K562 (cell line): ENCODE results near the gene ARHGAP8. TPM values are rescaled to one million over a fixed set of nuclear protein-coding genes. Genes with fewer than 3 reads are reported as not detected.

Source experiments
- ATAC-seq: fragments of 200-7000 bp; cut with Tn5 transposase; 3 replicates; pipeline ENCODE4 v1.9.1; 2020; ENCODE audit warnings: moderate library complexity
- BruUV-seq: library from RNA; stranded (reverse); fragments of 400-500 nt; replicated peaks from 2 replicates; lab custom pipeline; 2021; lab: Mats Ljungman, UMichigan
- CTCF ChIA-PET: fragments of 300-600 bp; formaldehyde crosslinking; extraction: SDS; loops from one replicate; lab custom pipeline; 2021; ENCODE audit warnings: low intra/inter-chr PET ratio; lab: Yijun Ruan, JAX
- POLR2A ChIA-PET: fragments of 300-600, 350-650 bp; sonication (Branson Sonifier 250); formaldehyde crosslinking; extraction: SDS; loops from one replicate; lab custom pipeline; 2021; ENCODE audit warnings: antibody characterized with exemption, inconsistent platforms; lab: Yijun Ruan, JAX
- DNase-seq, 4 experiments: peaks; one replicate each; pipeline versions ENCODE4 v3.0.0 to v3.0.0-alpha.2; 2011 to 2018; ENCODE audit warnings: low spot score in 3 of 4, mixed read lengths in 3 of 4; ENCODE audit errors: extremely low read depth in 1 of 4
- FAIRE-seq: peaks from 2 replicates; lab custom pipeline; 2011; peaks lifted over from hg19 to GRCh38; lab: Jason Lieb, UNC
- H2AFZ ChIP-seq: 2 replicates; pipeline ENCODE4 v1.6.0; 2011; ENCODE audit warnings: low read depth, low read length, control low read depth, inconsistent platforms
- H3K27ac ChIP-seq: fragments of 200-600 bp; 3 replicates; pipeline ENCODE4 v1.8.0; 2011; ENCODE audit warnings: low read depth, mild to moderate bottlenecking, control low read depth, inconsistent platforms, low read length, moderate library complexity, mixed read lengths; ENCODE audit errors: extremely low read depth
- H3K27me3 ChIP-seq, 2 experiments: fragments of 300-600 bp in 1 of 2; 2 replicates in 1 of 2; 3 replicates in 1 of 2; pipeline versions ENCODE4 v1.6.0 to v1.8.0; 2011; ENCODE audit warnings: inconsistent platforms in 2 of 2, low read length in 2 of 2, mild to moderate bottlenecking in 1 of 2, mixed read lengths in 1 of 2, moderate library complexity in 1 of 2; ENCODE audit not compliant: control insufficient read depth in 2 of 2, insufficient read depth in 2 of 2
- H3K36me3 ChIP-seq: fragments of 300-600 bp; 3 replicates; pipeline ENCODE4 v1.8.0; 2011; ENCODE audit warnings: mild to moderate bottlenecking, low read length, inconsistent platforms; ENCODE audit not compliant: control insufficient read depth, insufficient read depth
- H3K4me1 ChIP-seq, 2 experiments: fragments of 200-600 bp in 1 of 2; replicated peaks in 1 of 2; 2 replicates in 1 of 2; 3 replicates in 1 of 2; pipeline versions ENCODE4 v1.5.1 to v1.8.0; 2011; ENCODE audit warnings: inconsistent platforms in 2 of 2, low read length in 2 of 2, mild to moderate bottlenecking in 1 of 2, mixed read lengths in 1 of 2, moderate library complexity in 1 of 2; ENCODE audit not compliant: control insufficient read depth in 2 of 2, insufficient read depth in 2 of 2
- H3K4me2 ChIP-seq: 2 replicates; pipeline ENCODE4 v1.6.1; 2011; ENCODE audit warnings: low read length, control low read depth, inconsistent platforms, mixed read lengths; ENCODE audit not compliant: insufficient read depth
- H3K4me3 ChIP-seq: fragments of 200-600 bp; sonication (generic), shearing (Covaris generic); 2 replicates; pipeline ENCODE4 v1.5.1; 2016; ENCODE audit warnings: control low read depth, inconsistent platforms
- H3K79me2 ChIP-seq: fragments of 200-600 bp; 3 replicates; pipeline ENCODE4 v1.8.0; 2011; ENCODE audit warnings: low read length, inconsistent platforms; ENCODE audit not compliant: control insufficient read depth, insufficient read depth
- H3K9ac ChIP-seq, 2 experiments: 2 replicates each; pipeline versions ENCODE4 v1.6.0 to v1.6.1; 2011; ENCODE audit warnings: low read depth in 2 of 2, low read length in 2 of 2, control low read depth in 1 of 2, inconsistent platforms in 1 of 2, mild to moderate bottlenecking in 1 of 2, mixed read lengths in 1 of 2; ENCODE audit not compliant: insufficient read depth in 1 of 2
- H3K9me1 ChIP-seq: one replicate; pipeline ENCODE4 v1.6.0; 2011; ENCODE audit warnings: inconsistent platforms, mild to moderate bottlenecking, low read length, moderate library complexity; ENCODE audit not compliant: control insufficient read depth, insufficient read depth
- H3K9me3 ChIP-seq: replicated peaks from 2 replicates; pipeline ENCODE4 v1.5.1; 2011; ENCODE audit warnings: low read depth, low read length, inconsistent platforms; ENCODE audit not compliant: control insufficient read depth, insufficient read depth
- H4K20me1 ChIP-seq: replicated peaks from 2 replicates; pipeline ENCODE4 v1.6.1; 2011; ENCODE audit warnings: low read length, inconsistent platforms, mixed read lengths; ENCODE audit not compliant: control insufficient read depth, insufficient read depth
- C11orf30 ChIP-seq: fragments of 450-650 bp; IDR thresholded peaks from 2 replicates; pipeline ENCODE4 v1.6.1; 2016; ENCODE audit warnings: low read depth, mild to moderate bottlenecking
- CBFA2T2 ChIP-seq: fragments of 450-650 bp; conservative IDR thresholded peaks from 2 replicates; pipeline ENCODE4 v1.6.1; 2017; ENCODE audit warnings: mild to moderate bottlenecking
- EP300 ChIP-seq: IDR thresholded peaks from 2 replicates; pipeline ENCODE4 v1.6.1; 2012; ENCODE audit warnings: low read length, improper control_type of control experiment
- ILK ChIP-seq: fragments of 450-650 bp; IDR thresholded peaks from 2 replicates; pipeline ENCODE4 v1.6.1; 2016; ENCODE audit warnings: missing genetic modification characterization, low read depth, mild to moderate bottlenecking, missing compliant biosample characterization, moderate library complexity, borderline replicate concordance
- NFRKB ChIP-seq: fragments of 450-650 bp; IDR thresholded peaks from 2 replicates; pipeline ENCODE4 v1.6.1; 2016; ENCODE audit warnings: low read depth
- NFXL1 ChIP-seq: fragments of 450-650 bp; formaldehyde crosslinking; IDR thresholded peaks from 2 replicates; pipeline ENCODE4 v1.4.0; 2021; ENCODE audit warnings: mild to moderate bottlenecking
- RBM25 ChIP-seq: fragments of 200-400 bp; formaldehyde crosslinking; IDR thresholded peaks from 2 replicates; pipeline ENCODE4 v1.6.1; 2018; ENCODE audit warnings: low read length, low read depth, moderate library complexity; ENCODE audit not compliant: severe bottlenecking
- ZNF263 ChIP-seq: sonication (generic); formaldehyde crosslinking; IDR thresholded peaks from 2 replicates; pipeline ENCODE4 v1.8.0; 2022; ENCODE audit warnings: mild to moderate bottlenecking, missing genetic modification reagents, borderline replicate concordance
- ZNF507 ChIP-seq: conservative IDR thresholded peaks from 2 replicates; pipeline ENCODE4 v1.6.1; 2017; ENCODE audit warnings: missing genetic modification characterization, missing compliant biosample characterization
- ZNF695 ChIP-seq: fragments of 450-650 bp; formaldehyde crosslinking; IDR thresholded peaks from 2 replicates; pipeline ENCODE4 v1.4.0; 2020; ENCODE audit warnings: mild to moderate bottlenecking, moderate library complexity
- WGBS: fragments of 100-300 bp; shearing (Covaris generic); methylation state at CpG from one replicate; pipeline ENCODE4 v1.1.6; 2016; ENCODE audit warnings: low coverage, mixed read lengths; ENCODE audit not compliant: insufficient coverage; ENCODE audit errors: missing lambda C conversion rate; 5-methylcytosine and 5-hydroxymethylcytosine counted together
- in situ Hi-C: fragments of 300-500 bp; cut with MboI; formaldehyde crosslinking; loops from 4 replicates; pipeline ENCODE4 v1.15.0; 2018; ENCODE audit warnings: inconsistent platforms, mixed read lengths
- intact Hi-C: fragments of 100-400 bp; cut with micrococcal nuclease; formaldehyde crosslinking; loops from 2 replicates; pipeline ENCODE4 v1.14.2; 2022
- polyA plus RNA-seq, 8 experiments: library from polyadenylated mRNA; depleted of rRNA in 4 of 8; stranded (reverse) in 5 of 8; unstranded in 3 of 8; fragments of >200 nt; fragmentation: Nextera tagmentation in 2 of 8; fragmentation: Illumina TruSeq in 1 of 8; extraction: Ambion mirVana in 2 of 8; extraction: Trizol in 1 of 8; gene quantifications; 2 replicates each; pipeline versions ENCODE4 v1.2.1 to v1.2.3, GENCODE V29; 2011 to 2014; ENCODE audit warnings: inconsistent platforms in 1 of 8, missing spikeins in 1 of 8
- total RNA-seq, 7 experiments: library from RNA; depleted of rRNA in 6 of 7; stranded (reverse); fragments of >200 nt in 6 of 7; fragmentation: Illumina TruSeq in 2 of 7; extraction: Trizol in 2 of 7; gene quantifications; 2 replicates each; pipeline versions ENCODE4 v1.2.1 to v1.2.3, GENCODE V29; 2011 to 2021; ENCODE audit warnings: low replicate concordance in 1 of 7
- TF ChIP-seq, protein P1 (sequence below): fragments of 250-450 bp; sonication (Bioruptor Pico); IDR thresholded peaks from 2 replicates; pipeline ENCODE4 v1.5.0; 2020; ENCODE audit warnings: mild to moderate bottlenecking
- TF ChIP-seq, protein P2 (sequence below): fragments of 450-650 bp; IDR thresholded peaks from 2 replicates; pipeline ENCODE4 v1.6.1; 2018; ENCODE audit warnings: mild to moderate bottlenecking, low read depth; ENCODE audit not compliant: partially characterized antibody
- TF ChIP-seq, protein P3 (sequence below): fragments of 450-650 bp; IDR thresholded peaks from 2 replicates; pipeline ENCODE4 v1.6.1; 2017; ENCODE audit warnings: antibody characterized with exemption
- TF ChIP-seq, protein P4 (sequence below): fragments of 450-650 bp; formaldehyde crosslinking; IDR thresholded peaks from 2 replicates; pipeline ENCODE4 v1.4.0; 2022; ENCODE audit warnings: missing genetic modification characterization

The ARHGAP8 gene
- total and polyA plus RNA-seq, 9 of the 15 experiments (the other 6 are each of a cell fraction or from before 2014, with no cell fraction given) = 0.15 to 2.2 (median 0.62) TPM

DNA sequence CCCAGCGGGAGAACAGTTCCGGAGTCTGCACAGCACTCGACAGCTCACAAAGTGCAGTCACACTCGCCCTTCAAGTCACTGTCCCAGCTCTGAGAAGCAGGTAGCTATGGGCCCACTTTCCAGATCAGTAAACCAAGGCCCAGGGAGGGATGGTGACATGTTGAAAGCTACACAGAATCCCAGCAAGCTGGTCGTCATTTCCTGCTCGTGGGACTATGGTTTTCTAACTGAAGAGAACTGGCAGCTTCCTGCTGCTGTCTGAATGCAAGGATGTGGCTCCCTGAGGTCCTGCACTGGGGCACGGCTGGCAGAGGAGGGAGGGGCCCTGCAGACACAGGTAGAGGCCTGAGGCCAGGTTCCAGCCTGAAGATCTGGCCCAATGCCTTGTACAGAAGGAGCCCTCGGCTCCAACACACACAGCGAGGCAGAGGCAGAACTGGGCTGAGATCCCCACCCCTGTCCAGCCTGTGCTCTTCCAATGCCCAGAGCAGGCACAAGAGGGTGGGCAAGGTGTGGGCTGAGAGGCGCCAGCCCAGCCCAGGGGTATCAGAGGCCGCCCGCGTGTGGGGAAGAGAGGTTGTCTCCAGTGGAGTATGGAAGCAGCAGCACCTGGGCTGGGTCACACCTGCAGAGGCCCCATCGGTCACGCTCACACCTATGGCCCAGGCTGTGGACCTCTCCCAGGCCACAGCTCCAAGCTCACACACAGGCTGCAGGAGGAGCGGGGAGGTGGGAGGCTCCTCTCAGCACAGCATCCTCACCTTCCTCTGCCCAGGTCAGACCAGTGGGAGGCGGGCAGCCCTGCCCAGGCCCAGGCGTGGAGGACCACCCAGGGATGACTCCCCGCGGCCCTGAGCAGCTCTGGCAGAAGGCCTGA lies 138.3 kb downstream of the ARHGAP8 start:
- Histone ChIP-seq H3K9ac (no peak overlapping the region), H3K36me3 (no peaks in the 10 kb centered on the region), H3K4me3 (no peak overlapping the region), H4K20me1 (0 out of 2 replicates have a peak, but pooled peaks cover 4% of the 10 kb centered on the region), H3K79me2 (no peaks in the 10 kb centered on the region), H3K4me1 (no peaks in the 10 kb centered on the region; a peak in 1 of 5 replicates), H3K9me1 (no peaks in the 10 kb centered on the region), H3K4me2 (no peak overlapping the region), H3K9me3 (no peaks in the 10 kb centered on the region), H2AFZ (no peak overlapping the region), H3K27ac (no peak overlapping the region), H3K27me3 (peaks cover 0 to 18% of the 10 kb centered on the region in 2 experiments; a peak in 2 of 5 replicates)
- no TSS peak for BruUV-seq
- under 1% methylated on average over 14 of the region's 20 CpGs for WGBS
- intact Hi-C loops = no loop called here
- TF ChIP-seq ZNF507 (tag) (no peak), ILK (no peak), ZNF695 (CRISPR knock-in tag) (no peak), EP300 (no peak), C11orf30 (no peak), NFRKB (no peak), CBFA2T2 (no peak), RBM25 (peak; percentile 57), ZNF263 (CRISPR knock-in tag) (peak; percentile 46; the same call in 1 of the 2 replicates), NFXL1 (CRISPR knock-in tag) (no peak)
- TF ChIP-seq, protein P1, sequence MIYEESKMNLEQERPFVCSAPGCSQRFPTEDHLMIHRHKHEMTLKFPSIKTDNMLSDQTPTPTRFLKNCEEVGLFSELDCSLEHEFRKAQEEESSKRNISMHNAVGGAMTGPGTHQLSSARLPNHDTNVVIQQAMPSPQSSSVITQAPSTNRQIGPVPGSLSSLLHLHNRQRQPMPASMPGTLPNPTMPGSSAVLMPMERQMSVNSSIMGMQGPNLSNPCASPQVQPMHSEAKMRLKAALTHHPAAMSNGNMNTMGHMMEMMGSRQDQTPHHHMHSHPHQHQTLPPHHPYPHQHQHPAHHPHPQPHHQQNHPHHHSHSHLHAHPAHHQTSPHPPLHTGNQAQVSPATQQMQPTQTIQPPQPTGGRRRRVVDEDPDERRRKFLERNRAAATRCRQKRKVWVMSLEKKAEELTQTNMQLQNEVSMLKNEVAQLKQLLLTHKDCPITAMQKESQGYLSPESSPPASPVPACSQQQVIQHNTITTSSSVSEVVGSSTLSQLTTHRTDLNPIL (CRISPR knock-in tag) = no peak
- TF ChIP-seq, protein P2, sequence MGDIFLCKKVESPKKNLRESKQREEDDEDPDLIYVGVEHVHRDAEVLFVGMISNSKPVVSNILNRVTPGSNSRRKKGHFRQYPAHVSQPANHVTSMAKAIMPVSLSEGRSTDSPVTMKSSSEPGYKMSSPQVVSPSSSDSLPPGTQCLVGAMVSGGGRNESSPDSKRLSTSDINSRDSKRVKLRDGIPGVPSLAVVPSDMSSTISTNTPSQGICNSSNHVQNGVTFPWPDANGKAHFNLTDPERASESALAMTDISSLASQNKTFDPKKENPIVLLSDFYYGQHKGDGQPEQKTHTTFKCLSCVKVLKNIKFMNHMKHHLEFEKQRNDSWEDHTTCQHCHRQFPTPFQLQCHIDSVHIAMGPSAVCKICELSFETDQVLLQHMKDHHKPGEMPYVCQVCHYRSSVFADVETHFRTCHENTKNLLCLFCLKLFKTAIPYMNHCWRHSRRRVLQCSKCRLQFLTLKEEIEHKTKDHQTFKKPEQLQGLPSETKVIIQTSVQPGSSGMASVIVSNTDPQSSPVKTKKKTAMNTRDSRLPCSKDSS = no peak
- TF ChIP-seq, protein P3, sequence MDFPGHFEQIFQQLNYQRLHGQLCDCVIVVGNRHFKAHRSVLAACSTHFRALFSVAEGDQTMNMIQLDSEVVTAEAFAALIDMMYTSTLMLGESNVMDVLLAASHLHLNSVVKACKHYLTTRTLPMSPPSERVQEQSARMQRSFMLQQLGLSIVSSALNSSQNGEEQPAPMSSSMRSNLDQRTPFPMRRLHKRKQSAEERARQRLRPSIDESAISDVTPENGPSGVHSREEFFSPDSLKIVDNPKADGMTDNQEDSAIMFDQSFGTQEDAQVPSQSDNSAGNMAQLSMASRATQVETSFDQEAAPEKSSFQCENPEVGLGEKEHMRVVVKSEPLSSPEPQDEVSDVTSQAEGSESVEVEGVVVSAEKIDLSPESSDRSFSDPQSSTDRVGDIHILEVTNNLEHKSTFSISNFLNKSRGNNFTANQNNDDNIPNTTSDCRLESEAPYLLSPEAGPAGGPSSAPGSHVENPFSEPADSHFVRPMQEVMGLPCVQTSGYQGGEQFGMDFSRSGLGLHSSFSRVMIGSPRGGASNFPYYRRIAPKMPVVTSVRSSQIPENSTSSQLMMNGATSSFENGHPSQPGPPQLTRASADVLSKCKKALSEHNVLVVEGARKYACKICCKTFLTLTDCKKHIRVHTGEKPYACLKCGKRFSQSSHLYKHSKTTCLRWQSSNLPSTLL = no peak
- TF ChIP-seq, protein P4, sequence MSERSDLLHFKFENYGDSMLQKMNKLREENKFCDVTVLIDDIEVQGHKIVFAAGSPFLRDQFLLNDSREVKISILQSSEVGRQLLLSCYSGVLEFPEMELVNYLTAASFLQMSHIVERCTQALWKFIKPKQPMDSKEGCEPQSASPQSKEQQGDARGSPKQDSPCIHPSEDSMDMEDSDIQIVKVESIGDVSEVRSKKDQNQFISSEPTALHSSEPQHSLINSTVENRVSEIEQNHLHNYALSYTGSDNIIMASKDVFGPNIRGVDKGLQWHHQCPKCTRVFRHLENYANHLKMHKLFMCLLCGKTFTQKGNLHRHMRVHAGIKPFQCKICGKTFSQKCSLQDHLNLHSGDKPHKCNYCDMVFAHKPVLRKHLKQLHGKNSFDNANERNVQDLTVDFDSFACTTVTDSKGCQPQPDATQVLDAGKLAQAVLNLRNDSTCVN (CRISPR knock-in tag) = no peak
- ChIA-PET POLR2A (no interaction called here), CTCF (no interaction called here)
- DNase-seq = no peak
- in situ Hi-C loops = no loop called here
- FAIRE-seq = no peak
- no peak for ATAC-seq
